Spleen (tissue), 7 donors: ENCODE data around the gene THSD7A.

Source experiments
- CTCF ChIP-seq, 11 experiments: fragments of 200-600 bp in 7 of 11; fragments of 450-650 bp in 4 of 11; sonication (generic) in 4 of 11; IDR thresholded peaks in 8 of 11; conservative IDR thresholded peaks in 3 of 11; 1 replicate in 7 of 11; 2 replicates in 4 of 11; pipeline versions ENCODE4 v1.4.0 to v1.8.0; 2016 to 2021; ENCODE audit warnings: antibody characterized with exemption in 11 of 11, inconsistent platforms in 4 of 11, mild to moderate bottlenecking in 1 of 11
- POLR2A ChIP-seq, 3 donors: fragments of 450-650 bp; IDR thresholded peaks; one replicate each; pipeline ENCODE4 v1.5.1; 2017; ENCODE audit warnings: antibody characterized with exemption in 3 of 3, mild to moderate bottlenecking in 1 of 3
- donor health status: DM: no; HTN: no; CAD: no; lungs with moderate emphysema.
- donor health status: DM: no; HTN: no; CAD: no.
- donor health status: DM: no; HTN: no; CAD: no.

GRCh38 chr7:11858622-11859302, 26.8 kb upstream of the THSD7A start:
- TF ChIP-seq POLR2A (IDR thresholded peaks at IDR 0.05) (no peak), CTCF (IDR thresholded peaks at IDR 0.05 in 8 of 11, conservative IDR thresholded peaks at IDR 0.05 in 3 of 11) (no peak)
